CD14-positive monocyte (primary cell): ENCODE data around the gene MED15. TPM values are rescaled to one million over a fixed set of nuclear protein-coding genes. Genes with fewer than 3 reads are reported as not detected.

Experiments
- DNase-seq, 3 donors: peaks; one replicate each; pipeline ENCODE4 v3.0.0-alpha.2; 2011 to 2022
- H2AFZ ChIP-seq: 2 replicates; pipeline ENCODE4 v1.6.0; 2012; ENCODE audit warnings: mild to moderate bottlenecking, low read depth, low read length, inconsistent platforms; ENCODE audit not compliant: insufficient read depth, poor library complexity, severe bottlenecking
- H3K27ac ChIP-seq, 2 donors: 1 replicate in 1 of 2; 2 replicates in 1 of 2; pipeline ENCODE4 v1.5.1; 2012 to 2013; ENCODE audit warnings: low read length in 2 of 2, control low read depth in 1 of 2, inconsistent platforms in 1 of 2, low read depth in 1 of 2, mild to moderate bottlenecking in 1 of 2
- H3K27me3 ChIP-seq, 2 donors: one replicate each; pipeline versions ENCODE4 v1.6.0 to v1.6.1; 2011 to 2013; ENCODE audit warnings: low read length in 2 of 2; ENCODE audit not compliant: control insufficient read depth in 2 of 2, insufficient read depth in 2 of 2
- H3K36me3 ChIP-seq, 2 donors: replicated peaks in 1 of 2; 1 replicate in 1 of 2; 2 replicates in 1 of 2; pipeline versions ENCODE4 v1.5.1 to v1.6.1; 2012 to 2013; ENCODE audit warnings: low read length in 2 of 2, control low read depth in 1 of 2, inconsistent platforms in 1 of 2, mild to moderate bottlenecking in 1 of 2; ENCODE audit not compliant: insufficient read depth in 2 of 2, control insufficient read depth in 1 of 2
- H3K4me1 ChIP-seq, 2 donors: 1 replicate in 1 of 2; 2 replicates in 1 of 2; pipeline versions ENCODE4 v1.5.1 to v1.6.1; 2012 to 2013; ENCODE audit warnings: low read length in 2 of 2, control low read depth in 1 of 2, inconsistent platforms in 1 of 2, mild to moderate bottlenecking in 1 of 2, moderate library complexity in 1 of 2; ENCODE audit not compliant: insufficient read depth in 2 of 2, control insufficient read depth in 1 of 2
- H3K4me2 ChIP-seq: replicated peaks from 2 replicates; pipeline ENCODE3; 2012; ENCODE audit warnings: low read length, moderate library complexity, mild to moderate bottlenecking; ENCODE audit not compliant: poor library complexity, severe bottlenecking; ENCODE audit errors: extremely low read depth
- H3K4me3 ChIP-seq, 3 experiments: fragments of 200-600 bp in 1 of 3; sonication (generic) in 1 of 3; replicated peaks in 1 of 3; 1 replicate in 2 of 3; 2 replicates in 1 of 3; pipeline ENCODE4 v1.5.1; 2011 to 2013; ENCODE audit warnings: low read length in 3 of 3, mild to moderate bottlenecking in 3 of 3, control low read depth in 2 of 3, low read depth in 2 of 3, inconsistent platforms in 1 of 3, moderate library complexity in 1 of 3
- H3K79me2 ChIP-seq: 2 replicates; pipeline ENCODE4 v1.6.0; 2012; ENCODE audit warnings: mild to moderate bottlenecking, control low read depth, inconsistent platforms, low read length, moderate library complexity; ENCODE audit not compliant: insufficient read depth
- H3K9ac ChIP-seq: 2 replicates; pipeline ENCODE4 v1.6.0; 2017; ENCODE audit warnings: low read length, mild to moderate bottlenecking; ENCODE audit not compliant: insufficient read depth, poor library complexity, severe bottlenecking
- H3K9me3 ChIP-seq, 2 donors: replicated peaks in 1 of 2; 1 replicate in 1 of 2; 2 replicates in 1 of 2; pipeline versions ENCODE4 v1.5.1 to v1.6.1; 2012 to 2013; ENCODE audit warnings: low read length in 2 of 2, control low read depth in 1 of 2; ENCODE audit not compliant: control insufficient read depth in 1 of 2, insufficient read depth in 1 of 2
- H4K20me1 ChIP-seq: 2 replicates; pipeline ENCODE4 v1.6.0; 2012; ENCODE audit warnings: mild to moderate bottlenecking, low read length, control low read depth, moderate library complexity; ENCODE audit not compliant: insufficient read depth
- H3K27ac Mint-ChIP-seq, 7 donors: one replicate each; pipeline ENCODE4 v1.8.0; 2020; ENCODE audit warnings: mild to moderate bottlenecking in 7 of 7, mixed read lengths in 7 of 7, moderate library complexity in 6 of 7, inconsistent platforms in 2 of 7
- H3K27me3 Mint-ChIP-seq, 3 donors: one replicate each; pipeline ENCODE4 v1.8.0; 2021 to 2022; ENCODE audit warnings: low read depth in 3 of 3, mild to moderate bottlenecking in 3 of 3, mixed read lengths in 3 of 3, moderate library complexity in 3 of 3, inconsistent platforms in 1 of 3
- H3K36me3 Mint-ChIP-seq, 2 donors: one replicate each; pipeline ENCODE4 v1.8.0; 2020; ENCODE audit warnings: mixed read lengths in 2 of 2, inconsistent platforms in 1 of 2, mild to moderate bottlenecking in 1 of 2
- H3K4me1 Mint-ChIP-seq: one replicate; pipeline ENCODE4 v1.8.0; 2020; ENCODE audit warnings: mild to moderate bottlenecking, mixed read lengths
- H3K4me3 Mint-ChIP-seq, 2 donors: one replicate each; pipeline ENCODE4 v1.8.0; 2020; ENCODE audit warnings: mild to moderate bottlenecking in 2 of 2, mixed read lengths in 2 of 2, moderate library complexity in 1 of 2
- H3K9me3 Mint-ChIP-seq, 7 donors: one replicate each; pipeline ENCODE4 v1.8.0; 2020 to 2022; ENCODE audit warnings: mixed read lengths in 7 of 7, mild to moderate bottlenecking in 6 of 7, moderate library complexity in 6 of 7, inconsistent platforms in 2 of 7
- WGBS: methylation state at CpG from one replicate; pipeline ENCODE4 v1.1.5; 2013; ENCODE audit warnings: missing lambda C conversion rate; ENCODE audit not compliant: insufficient coverage; 5-methylcytosine and 5-hydroxymethylcytosine counted together
- intact Hi-C, 2 donors: fragments of 100-400 bp; cut with micrococcal nuclease; formaldehyde crosslinking; loops; one replicate each; pipeline versions ENCODE4 v1.15.0 to v1.15.1; 2023
- polyA plus RNA-seq, 3 donors: library from polyadenylated mRNA; depleted of rRNA in 1 of 3; unstranded in 2 of 3; stranded (reverse) in 1 of 3; fragments of 300-500 nt in 2 of 3; fragments of >200 nt in 1 of 3; fragmentation: Illumina TruSeq in 2 of 3; gene quantifications; 1 replicate in 2 of 3; 2 replicates in 1 of 3; pipeline ENCODE4 v1.2.3, GENCODE V29; 2012 to 2021
- TF ChIP-seq, protein P1 (sequence below): fragments of 200-600 bp; IDR thresholded peaks from one replicate; pipeline ENCODE4 v1.8.0; 2022; ENCODE audit warnings: antibody characterized with exemption, mild to moderate bottlenecking

Gene MED15
- polyA plus RNA-seq, 3 donors: 10.0 to 126 (median 17.8) TPM

DNA sequence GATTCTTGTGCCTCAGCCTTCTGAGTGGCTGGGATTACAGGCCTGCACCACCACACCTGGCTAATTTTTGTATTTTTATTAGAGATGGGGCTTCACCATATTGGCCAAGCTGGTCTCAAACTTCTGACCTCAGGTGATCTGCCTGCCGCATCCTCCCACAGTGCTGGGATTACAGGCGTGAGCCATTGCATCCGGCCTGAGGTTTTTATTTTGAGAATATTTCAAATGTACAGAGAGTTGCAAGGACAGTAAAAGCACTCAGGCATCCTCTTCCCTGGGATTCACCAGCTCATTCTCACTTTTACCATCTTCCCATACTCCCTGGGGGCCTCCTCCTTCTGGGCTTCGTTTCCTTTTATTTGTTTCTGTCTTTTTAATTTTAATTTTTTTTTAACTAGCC is 12.1 kb downstream of the MED15 start:
- peaks cover 96% of the 10 kb centered on the region for H4K20me1 ChIP-seq
- intact Hi-C loops: no loop called here

DNA sequence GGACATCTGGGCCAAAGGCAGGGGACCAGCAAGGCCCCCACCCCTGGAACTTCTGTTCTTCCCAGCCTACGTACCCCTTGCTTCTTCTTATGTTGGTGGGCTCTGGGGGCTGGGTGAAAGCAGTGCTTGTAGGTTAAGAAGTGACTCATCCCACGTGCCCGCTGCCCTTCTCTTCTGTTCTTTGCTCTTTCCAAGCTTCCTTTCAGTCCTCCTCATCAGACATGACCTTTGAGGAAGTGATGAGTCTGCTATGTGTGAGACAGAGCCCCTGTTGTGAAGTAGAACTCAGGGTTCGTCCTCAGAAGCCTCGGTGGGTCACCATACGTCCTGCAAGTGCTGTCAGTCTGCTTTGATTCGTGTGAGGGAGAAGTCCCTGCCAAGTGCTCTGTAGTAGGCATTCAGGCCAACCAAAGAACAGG is 12.7 kb downstream of the MED15 start:
- DNase-seq: peak in 1 of 3 donors; percentile 40
- H3K27me3 Mint-ChIP-seq: no peaks in the 10 kb centered on the region
- H3K4me3 Mint-ChIP-seq: no peak overlapping the region
- H3K36me3 ChIP-seq: peaks cover 34 to 68% of the 10 kb centered on the region in 2 donors
- H3K4me2 ChIP-seq: no peak overlapping the region
- peak overlapping the region in 5 of 7 donors; percentile 2 to 84 (median 73) for H3K27ac Mint-ChIP-seq
- H3K36me3 Mint-ChIP-seq: peaks cover 51 to 75% of the 10 kb centered on the region in 2 donors
- H3K27ac ChIP-seq: peak overlapping the region in 1 of 2 donors; percentile 51
- no peaks in the 10 kb centered on the region for H3K9me3 ChIP-seq
- peaks cover 96% of the 10 kb centered on the region for H4K20me1 ChIP-seq
- intact Hi-C loops: no loop called here
- 82% methylated on average over 4 of the region's 7 CpGs for WGBS
- H3K79me2 ChIP-seq: peaks cover 95% of the 10 kb centered on the region
- no peaks in the 10 kb centered on the region for H3K9me3 Mint-ChIP-seq
- H2AFZ ChIP-seq: no peak overlapping the region
- peak overlapping the region; percentile 19 for H3K9ac ChIP-seq
- no peaks in the 10 kb centered on the region for H3K27me3 ChIP-seq
- peaks cover 26% of the 10 kb centered on the region for H3K4me1 Mint-ChIP-seq
- H3K4me1 ChIP-seq: no peaks in the 10 kb centered on the region
- TF ChIP-seq, protein P1, sequence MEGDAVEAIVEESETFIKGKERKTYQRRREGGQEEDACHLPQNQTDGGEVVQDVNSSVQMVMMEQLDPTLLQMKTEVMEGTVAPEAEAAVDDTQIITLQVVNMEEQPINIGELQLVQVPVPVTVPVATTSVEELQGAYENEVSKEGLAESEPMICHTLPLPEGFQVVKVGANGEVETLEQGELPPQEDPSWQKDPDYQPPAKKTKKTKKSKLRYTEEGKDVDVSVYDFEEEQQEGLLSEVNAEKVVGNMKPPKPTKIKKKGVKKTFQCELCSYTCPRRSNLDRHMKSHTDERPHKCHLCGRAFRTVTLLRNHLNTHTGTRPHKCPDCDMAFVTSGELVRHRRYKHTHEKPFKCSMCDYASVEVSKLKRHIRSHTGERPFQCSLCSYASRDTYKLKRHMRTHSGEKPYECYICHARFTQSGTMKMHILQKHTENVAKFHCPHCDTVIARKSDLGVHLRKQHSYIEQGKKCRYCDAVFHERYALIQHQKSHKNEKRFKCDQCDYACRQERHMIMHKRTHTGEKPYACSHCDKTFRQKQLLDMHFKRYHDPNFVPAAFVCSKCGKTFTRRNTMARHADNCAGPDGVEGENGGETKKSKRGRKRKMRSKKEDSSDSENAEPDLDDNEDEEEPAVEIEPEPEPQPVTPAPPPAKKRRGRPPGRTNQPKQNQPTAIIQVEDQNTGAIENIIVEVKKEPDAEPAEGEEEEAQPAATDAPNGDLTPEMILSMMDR: no peak
- H3K4me3 ChIP-seq: no peak overlapping the region

More for the DNA sequence above, 12.1 kb downstream of the MED15 start:
- WGBS: 92% methylated on average over 2 of the region's 4 CpGs
- Mint-ChIP-seq H3K27ac (peak overlapping the region in 3 of 7 donors; percentile 47 to 78 (median 70)), H3K9me3 (no peaks in the 10 kb centered on the region), H3K27me3 (no peaks in the 10 kb centered on the region), H3K36me3 (peaks cover 55 to 75% of the 10 kb centered on the region in 2 donors), H3K4me3 (no peak overlapping the region), H3K4me1 (peaks cover 26% of the 10 kb centered on the region)
- H3K4me2 ChIP-seq: no peak overlapping the region
- no peak for DNase-seq
- no peaks in the 10 kb centered on the region for H3K27me3 ChIP-seq
- H3K27ac ChIP-seq: no peak overlapping the region
- H3K79me2 ChIP-seq: peaks cover 95% of the 10 kb centered on the region
- no peak overlapping the region for H2AFZ ChIP-seq
- no peak overlapping the region for H3K4me3 ChIP-seq
- H3K9ac ChIP-seq: peak overlapping the region; percentile 19
- H3K36me3 ChIP-seq: peaks cover 37 to 73% of the 10 kb centered on the region in 2 donors
- H3K9me3 ChIP-seq: no peaks in the 10 kb centered on the region
- TF ChIP-seq, protein P1: no peak
- H3K4me1 ChIP-seq: no peaks in the 10 kb centered on the region
